DND-41 (cell line): ENCODE data around the gene IPO8.
"Not testable (repeated sequence)": the region's sequence is repeated elsewhere in the genome, so short reads cannot be mapped to it uniquely, and the experiment has no call there.

Source experiments
- ATAC-seq: fragments of 200-7000 bp; cut with Tn5 transposase; 3 replicates; pipeline ENCODE4 v1.9.1; 2021; ENCODE audit warnings: low read depth; ENCODE audit not compliant: insufficient read depth
- DNase-seq: peaks from one replicate; pipeline ENCODE4 v3.0.0-alpha.2; 2020
- H2AFZ ChIP-seq: 2 replicates; pipeline ENCODE4 v1.6.0; 2012; ENCODE audit warnings: low read depth, low read length
- H3K27ac ChIP-seq: 2 replicates; pipeline ENCODE4 v1.5.1; 2012; ENCODE audit warnings: low read length, inconsistent platforms
- H3K27me3 ChIP-seq: fragments of 200-600 bp; sonication (generic); 2 replicates; pipeline ENCODE4 v1.6.0; 2012; ENCODE audit warnings: low read length, mild to moderate bottlenecking, inconsistent platforms; ENCODE audit not compliant: insufficient read depth, poor library complexity
- H3K36me3 ChIP-seq: 2 replicates; pipeline ENCODE4 v1.5.1; 2012; ENCODE audit warnings: low read length, inconsistent platforms; ENCODE audit not compliant: insufficient read depth
- H3K4me1 ChIP-seq: 2 replicates; pipeline ENCODE4 v1.5.1; 2012; ENCODE audit warnings: mild to moderate bottlenecking, low read length; ENCODE audit not compliant: insufficient read depth
- H3K4me2 ChIP-seq: 2 replicates; pipeline ENCODE4 v1.6.0; 2012; ENCODE audit warnings: mild to moderate bottlenecking, moderate library complexity, low read length, inconsistent platforms; ENCODE audit not compliant: insufficient read depth
- H3K4me3 ChIP-seq, 2 experiments: fragments of 200-600 bp in 1 of 2; shearing (Covaris generic) in 1 of 2; 2 replicates each; pipeline ENCODE4 v1.5.1; 2012 to 2016; ENCODE audit warnings: inconsistent platforms in 2 of 2, low read length in 2 of 2, mild to moderate bottlenecking in 2 of 2, low read depth in 1 of 2, moderate library complexity in 1 of 2
- H3K79me2 ChIP-seq: 2 replicates; pipeline ENCODE4 v1.6.0; 2012; ENCODE audit warnings: low read length, inconsistent platforms; ENCODE audit not compliant: insufficient read depth
- H3K9ac ChIP-seq: 2 replicates; pipeline ENCODE4 v1.6.0; 2012; ENCODE audit warnings: low read depth, mild to moderate bottlenecking, inconsistent platforms, low read length, moderate library complexity
- H3K9me3 ChIP-seq: 2 replicates; pipeline ENCODE4 v1.5.1; 2012; ENCODE audit warnings: low read length, moderate library complexity, mild to moderate bottlenecking, inconsistent platforms; ENCODE audit not compliant: insufficient read depth, severe bottlenecking
- H4K20me1 ChIP-seq: 2 replicates; pipeline ENCODE4 v1.6.0; 2012; ENCODE audit warnings: low read length; ENCODE audit not compliant: insufficient read depth
- EZH2 ChIP-seq: IDR thresholded peaks from 3 replicates; pipeline ENCODE4 v1.6.1; 2012; ENCODE audit warnings: borderline replicate concordance, low read depth, mild to moderate bottlenecking, moderate library complexity, low read length, inconsistent platforms; ENCODE audit not compliant: severe bottlenecking
- TF ChIP-seq, protein P1 (sequence below): IDR thresholded peaks from 2 replicates; pipeline ENCODE4 v1.5.1; 2012; ENCODE audit warnings: borderline replicate concordance, low read length, moderate library complexity, mild to moderate bottlenecking; ENCODE audit not compliant: poor library complexity, severe bottlenecking; ENCODE audit errors: extremely low read depth

IPO8 gene

DNA sequence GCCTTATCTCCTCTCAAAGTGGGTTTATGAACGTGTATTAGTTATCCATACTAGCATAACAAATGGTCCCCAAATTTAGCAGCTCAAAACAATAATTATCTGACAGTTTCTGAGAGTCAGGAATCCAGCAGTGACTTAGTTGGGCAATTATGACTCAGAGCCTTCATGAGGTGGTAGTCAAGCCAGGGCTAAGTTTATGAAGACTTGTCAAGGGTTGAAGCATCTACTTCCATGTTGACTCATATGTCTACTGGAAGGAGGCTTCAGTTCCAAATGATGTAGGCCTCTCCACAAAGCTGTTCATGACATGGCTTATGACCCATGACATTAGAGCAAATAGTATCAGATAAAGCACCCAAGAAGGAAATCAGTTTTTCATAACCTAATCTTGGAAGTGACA lies 73.2 kb downstream of the IPO8 start:
- TF ChIP-seq EZH2 = no peak
- TF ChIP-seq, protein P1, sequence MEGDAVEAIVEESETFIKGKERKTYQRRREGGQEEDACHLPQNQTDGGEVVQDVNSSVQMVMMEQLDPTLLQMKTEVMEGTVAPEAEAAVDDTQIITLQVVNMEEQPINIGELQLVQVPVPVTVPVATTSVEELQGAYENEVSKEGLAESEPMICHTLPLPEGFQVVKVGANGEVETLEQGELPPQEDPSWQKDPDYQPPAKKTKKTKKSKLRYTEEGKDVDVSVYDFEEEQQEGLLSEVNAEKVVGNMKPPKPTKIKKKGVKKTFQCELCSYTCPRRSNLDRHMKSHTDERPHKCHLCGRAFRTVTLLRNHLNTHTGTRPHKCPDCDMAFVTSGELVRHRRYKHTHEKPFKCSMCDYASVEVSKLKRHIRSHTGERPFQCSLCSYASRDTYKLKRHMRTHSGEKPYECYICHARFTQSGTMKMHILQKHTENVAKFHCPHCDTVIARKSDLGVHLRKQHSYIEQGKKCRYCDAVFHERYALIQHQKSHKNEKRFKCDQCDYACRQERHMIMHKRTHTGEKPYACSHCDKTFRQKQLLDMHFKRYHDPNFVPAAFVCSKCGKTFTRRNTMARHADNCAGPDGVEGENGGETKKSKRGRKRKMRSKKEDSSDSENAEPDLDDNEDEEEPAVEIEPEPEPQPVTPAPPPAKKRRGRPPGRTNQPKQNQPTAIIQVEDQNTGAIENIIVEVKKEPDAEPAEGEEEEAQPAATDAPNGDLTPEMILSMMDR = no peak
- ATAC-seq (no peak), DNase-seq (no peak)
- no peak overlapping the region for H3K4me2 ChIP-seq
- H4K20me1 ChIP-seq = no peaks in the 10 kb centered on the region
- no peaks in the 10 kb centered on the region for H3K9me3 ChIP-seq
- no peak overlapping the region for H3K4me3 ChIP-seq
- H3K27ac ChIP-seq = no peak overlapping the region
- no peak overlapping the region for H2AFZ ChIP-seq
- no peaks in the 10 kb centered on the region for H3K4me1 ChIP-seq
- no peaks in the 10 kb centered on the region for H3K27me3 ChIP-seq
- H3K9ac ChIP-seq = no peak overlapping the region
- H3K36me3 ChIP-seq = no peaks in the 10 kb centered on the region
- no peaks in the 10 kb centered on the region for H3K79me2 ChIP-seq

DNA sequence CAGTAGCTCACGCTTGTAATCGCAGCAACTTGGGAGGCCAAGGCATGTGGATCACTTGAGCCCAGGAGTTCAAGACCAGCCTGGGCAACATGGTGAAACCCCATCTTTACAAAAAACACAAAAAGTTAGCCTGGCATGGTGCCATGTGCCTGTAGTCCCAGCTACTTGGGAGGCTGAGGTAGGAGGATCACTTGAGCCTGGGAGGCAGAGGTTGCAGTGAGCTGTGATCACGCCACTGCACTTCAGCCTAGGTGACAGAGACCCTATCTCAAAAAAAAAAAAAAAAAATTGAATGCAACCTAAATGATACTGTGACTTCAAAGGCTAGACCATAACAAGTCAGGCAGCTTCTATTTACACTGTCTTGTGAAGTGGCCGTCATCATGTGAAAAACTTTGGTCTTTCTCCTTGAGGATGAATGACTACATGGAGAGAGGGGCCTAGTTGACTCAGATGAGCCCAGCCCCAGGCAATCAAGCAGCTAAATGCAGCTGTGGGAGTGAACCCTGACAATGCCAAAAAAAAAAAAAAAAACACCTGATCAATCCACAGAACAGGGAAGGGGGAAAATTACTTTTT lies 73.9 kb downstream of the IPO8 start:
- not testable (repeated sequence) for H3K27ac ChIP-seq, H3K4me3 ChIP-seq, DNase-seq, H3K9ac ChIP-seq, H2AFZ ChIP-seq, H3K36me3 ChIP-seq, H3K4me2 ChIP-seq, H3K4me1 ChIP-seq, H4K20me1 ChIP-seq, H3K27me3 ChIP-seq, H3K79me2 ChIP-seq, H3K9me3 ChIP-seq
- ATAC-seq = peak; percentile 12; the same call in 1 of the 3 replicates

DNA sequence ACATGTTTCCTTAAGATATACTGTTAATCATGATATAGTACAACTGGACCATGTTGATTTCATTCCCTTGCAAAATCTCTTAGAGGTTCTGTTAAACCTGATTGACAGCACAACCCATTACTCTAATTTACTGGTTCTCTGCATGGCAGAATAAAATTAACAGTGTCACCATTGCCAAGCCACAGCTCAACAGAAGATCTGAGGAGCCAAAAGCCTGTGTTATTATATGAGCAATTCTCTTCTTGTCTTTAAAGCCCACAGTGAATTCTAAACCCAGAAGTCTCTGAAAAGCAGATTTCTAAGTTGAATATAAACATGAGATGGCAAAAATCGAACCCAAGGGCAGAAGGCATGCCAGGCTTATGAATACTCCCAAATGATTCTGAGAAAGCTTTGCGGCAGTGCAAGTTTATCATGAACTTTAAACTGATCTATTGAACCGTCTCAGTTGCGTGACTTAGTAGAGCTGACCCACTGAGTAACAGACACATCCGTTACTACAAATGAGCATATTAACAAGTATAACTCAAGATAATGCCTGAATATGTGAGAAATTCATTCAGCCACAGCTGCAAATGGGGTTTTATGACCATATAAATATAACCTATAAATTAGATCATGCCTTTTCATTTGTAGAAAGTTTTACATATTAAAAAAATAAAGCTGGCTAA lies 78.2 kb downstream of the IPO8 start:
- Histone ChIP-seq H3K4me2 (no peak overlapping the region), H3K4me1 (no peaks in the 10 kb centered on the region), H3K9me3 (no peaks in the 10 kb centered on the region), H2AFZ (no peak overlapping the region), H3K9ac (no peak overlapping the region), H3K79me2 (no peaks in the 10 kb centered on the region), H3K27me3 (no peaks in the 10 kb centered on the region), H4K20me1 (no peaks in the 10 kb centered on the region), H3K36me3 (no peaks in the 10 kb centered on the region), H3K4me3 (no peak overlapping the region), H3K27ac (no peak overlapping the region)
- DNase-seq (no peak), ATAC-seq (no peak)
- TF ChIP-seq EZH2 = no peak
- TF ChIP-seq, protein P1 = no peak

DNA sequence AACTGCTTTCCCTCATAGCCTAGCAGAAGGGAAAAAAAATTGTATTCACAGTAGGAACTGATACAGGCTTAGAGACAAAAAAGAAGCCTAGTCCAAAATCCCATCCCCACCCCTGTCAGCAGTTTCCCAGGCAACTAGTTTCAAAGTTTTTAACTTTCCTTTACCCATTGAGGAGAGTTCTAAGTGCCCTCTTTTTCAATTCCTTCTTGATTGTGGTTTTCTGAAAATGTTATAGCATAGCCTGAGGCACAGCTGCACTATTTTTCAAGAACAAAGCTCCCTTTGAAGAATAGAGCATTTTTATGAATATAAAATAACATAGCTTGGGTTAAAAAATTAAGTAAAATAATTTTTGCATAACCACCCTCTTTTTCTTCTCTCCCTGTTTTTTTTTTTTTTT lies 81.6 kb downstream of the IPO8 start:
- Histone ChIP-seq H3K9me3 (no peaks in the 10 kb centered on the region), H3K4me2 (no peak overlapping the region), H4K20me1 (no peaks in the 10 kb centered on the region), H3K4me1 (no peaks in the 10 kb centered on the region), H3K36me3 (no peaks in the 10 kb centered on the region), H2AFZ (no peak overlapping the region), H3K27me3 (no peaks in the 10 kb centered on the region), H3K79me2 (no peaks in the 10 kb centered on the region), H3K27ac (no peak overlapping the region), H3K4me3 (no peak overlapping the region), H3K9ac (no peak overlapping the region)
- ATAC-seq = no peak
- no peak for DNase-seq
- TF ChIP-seq, protein P1 = no peak
- no peak for TF ChIP-seq EZH2
